ENCODE results near the gene IGLL1. TPM values are rescaled to one million over a fixed set of nuclear protein-coding genes. Genes with fewer than 3 reads are reported as not detected.

IGLL1 gene
- total and polyA plus RNA-seq, 2 donors (not counting 1 experiment from before 2014, with no cell fraction given) = not detected

DNA sequence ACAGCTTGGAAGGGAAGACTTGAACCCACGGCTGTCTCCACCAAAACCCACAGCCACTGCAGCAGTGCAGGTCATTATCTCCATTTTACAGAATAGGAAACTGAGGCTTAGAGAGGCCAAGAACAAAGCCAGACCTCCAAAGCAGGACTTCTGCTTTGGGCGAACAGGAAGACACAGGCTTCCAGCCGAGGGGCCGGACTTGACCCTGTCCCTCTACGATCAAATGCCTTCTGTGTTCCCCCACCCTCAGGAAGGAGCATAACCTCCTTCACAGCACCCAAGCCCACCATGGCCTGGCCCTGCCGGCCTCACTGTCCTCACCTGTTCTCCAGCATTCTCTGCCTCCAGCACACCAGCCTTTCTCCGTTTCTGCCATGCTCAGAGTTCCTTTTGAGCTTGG is 15.8 kb downstream of the IGLL1 start:
- Mint-ChIP-seq H3K4me1 (peaks cover 7% of the 10 kb centered on the region), H3K27me3 (peaks cover 38% of the 10 kb centered on the region), H3K4me3 (peak overlapping the region; percentile 26), H3K27ac (no peak overlapping the region), H3K9me3 (ENCODE audit: insufficient read depth) (no peaks in the 10 kb centered on the region)
- H3K27me3 ChIP-seq (replicated peaks in 1 of 4; ENCODE audit: control extremely low read depth in 1 of 4, control insufficient read depth in 3 of 4, insufficient read depth in 4 of 4, low read length in 3 of 4) = peaks cover 0 to 36% (median 13%) of the 10 kb centered on the region in 4 experiments
- H3K4me1 ChIP-seq (ENCODE audit: control insufficient read depth in 2 of 2, insufficient read depth in 2 of 2, low read length in 2 of 2) = peaks cover 8 to 10% of the 10 kb centered on the region in 2 donors
- TF ChIP-seq EZH2 (IDR thresholded peaks at IDR 0.05; ENCODE audit: borderline replicate concordance, insufficient read depth, low read depth, low read length, poor library complexity, severe bottlenecking) = no peak
- TF ChIP-seq, protein P1, sequence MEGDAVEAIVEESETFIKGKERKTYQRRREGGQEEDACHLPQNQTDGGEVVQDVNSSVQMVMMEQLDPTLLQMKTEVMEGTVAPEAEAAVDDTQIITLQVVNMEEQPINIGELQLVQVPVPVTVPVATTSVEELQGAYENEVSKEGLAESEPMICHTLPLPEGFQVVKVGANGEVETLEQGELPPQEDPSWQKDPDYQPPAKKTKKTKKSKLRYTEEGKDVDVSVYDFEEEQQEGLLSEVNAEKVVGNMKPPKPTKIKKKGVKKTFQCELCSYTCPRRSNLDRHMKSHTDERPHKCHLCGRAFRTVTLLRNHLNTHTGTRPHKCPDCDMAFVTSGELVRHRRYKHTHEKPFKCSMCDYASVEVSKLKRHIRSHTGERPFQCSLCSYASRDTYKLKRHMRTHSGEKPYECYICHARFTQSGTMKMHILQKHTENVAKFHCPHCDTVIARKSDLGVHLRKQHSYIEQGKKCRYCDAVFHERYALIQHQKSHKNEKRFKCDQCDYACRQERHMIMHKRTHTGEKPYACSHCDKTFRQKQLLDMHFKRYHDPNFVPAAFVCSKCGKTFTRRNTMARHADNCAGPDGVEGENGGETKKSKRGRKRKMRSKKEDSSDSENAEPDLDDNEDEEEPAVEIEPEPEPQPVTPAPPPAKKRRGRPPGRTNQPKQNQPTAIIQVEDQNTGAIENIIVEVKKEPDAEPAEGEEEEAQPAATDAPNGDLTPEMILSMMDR (IDR thresholded peaks at IDR 0.05) = no peak
- intact Hi-C loops (cut with micrococcal nuclease) = no loop called here
- no peak overlapping the region for H3K4me3 ChIP-seq (ENCODE audit: control extremely low read depth in 1 of 5, extremely low read depth in 1 of 5, insufficient read depth in 1 of 5, low read depth in 2 of 5, low read length in 4 of 5)
- WGBS (ENCODE audit: insufficient coverage) = 52% methylated on average over 7 of the region's 7 CpGs
- H3K79me2 ChIP-seq (ENCODE audit: control insufficient read depth, insufficient read depth, low read length) = no peaks in the 10 kb centered on the region
- no peak overlapping the region for H3K27ac ChIP-seq (ENCODE audit: low read length in 2 of 2)
- H3K9me3 ChIP-seq (ENCODE audit: control extremely low read depth in 1 of 3, control insufficient read depth in 2 of 3, insufficient read depth in 1 of 3, low read length in 2 of 3) = peaks cover 0 to 11% (median 0%) of the 10 kb centered on the region in 3 donors
- no peak overlapping the region for H2AFZ ChIP-seq (ENCODE audit: insufficient read depth, low read depth, low read length, poor library complexity, severe bottlenecking)
- ChIA-PET CTCF (interaction anchor here (1.7 kb wide), 1 partner anchor 27 kb away, joined by 6 read pairs; no protein-coding TSS in a partner anchor), POLR2A (no interaction called here)
- H3K9ac ChIP-seq (ENCODE audit: low read length) = no peak overlapping the region
- H3K36me3 ChIP-seq (replicated peaks in 1 of 2; ENCODE audit: control extremely low read depth in 1 of 2, control insufficient read depth in 1 of 2, extremely low read depth in 1 of 2, insufficient read depth in 2 of 2, low read length in 1 of 2) = no peaks in the 10 kb centered on the region
- no peaks in the 10 kb centered on the region for H4K20me1 ChIP-seq (ENCODE audit: control insufficient read depth, insufficient read depth, low read length, poor library complexity, severe bottlenecking)
- H3K4me2 ChIP-seq (replicated peaks; ENCODE audit: low read depth, low read length, poor library complexity, severe bottlenecking) = no peak overlapping the region
- no peak for DNase-seq
- no peak for ATAC-seq (ENCODE audit: low read depth)

- peaks cover 0 to 36% (median 13%) of the 10 kb centered on the region in 4 experiments for H3K27me3 ChIP-seq (replicated peaks in 1 of 4; ENCODE audit: control extremely low read depth in 1 of 4, control insufficient read depth in 3 of 4, insufficient read depth in 4 of 4, low read length in 3 of 4)
- Mint-ChIP-seq H3K9me3 (ENCODE audit: insufficient read depth) (no peaks in the 10 kb centered on the region), H3K4me3 (no peak overlapping the region), H3K4me1 (peaks cover 7% of the 10 kb centered on the region), H3K27ac (no peak overlapping the region), H3K27me3 (peaks cover 44% of the 10 kb centered on the region)
- H4K20me1 ChIP-seq (ENCODE audit: control insufficient read depth, insufficient read depth, low read length, poor library complexity, severe bottlenecking) = no peaks in the 10 kb centered on the region
- H3K4me3 ChIP-seq (ENCODE audit: control extremely low read depth in 1 of 5, extremely low read depth in 1 of 5, insufficient read depth in 1 of 5, low read depth in 2 of 5, low read length in 4 of 5) = no peak overlapping the region
- CTCF ChIA-PET = interaction anchor here (1.7 kb wide), 1 partner anchor 28 kb away, joined by 6 read pairs; no protein-coding TSS in a partner anchor
- no peaks in the 10 kb centered on the region for H3K36me3 ChIP-seq (replicated peaks in 1 of 2; ENCODE audit: control extremely low read depth in 1 of 2, control insufficient read depth in 1 of 2, extremely low read depth in 1 of 2, insufficient read depth in 2 of 2, low read length in 1 of 2)
- H3K4me1 ChIP-seq (ENCODE audit: control insufficient read depth in 2 of 2, insufficient read depth in 2 of 2, low read length in 2 of 2) = peaks cover 8 to 10% of the 10 kb centered on the region in 2 donors
- 71% methylated on average over 8 of the region's 9 CpGs for WGBS (ENCODE audit: insufficient coverage)
- no peak overlapping the region for H3K4me2 ChIP-seq (replicated peaks; ENCODE audit: low read depth, low read length, poor library complexity, severe bottlenecking)
- no peak overlapping the region for H3K27ac ChIP-seq (ENCODE audit: low read length in 2 of 2)
- H3K9me3 ChIP-seq (ENCODE audit: control extremely low read depth in 1 of 3, control insufficient read depth in 2 of 3, insufficient read depth in 1 of 3, low read length in 2 of 3) = peaks cover 0 to 11% (median 0%) of the 10 kb centered on the region in 3 donors
- intact Hi-C loops (cut with micrococcal nuclease) = no loop called here
- POLR2A ChIA-PET = interaction anchor here (0.7 kb wide), 1 partner anchor 854 kb away, joined by 6 read pairs; no protein-coding TSS in a partner anchor
- TF ChIP-seq, protein P1 (IDR thresholded peaks at IDR 0.05) = no peak
- TF ChIP-seq EZH2 (IDR thresholded peaks at IDR 0.05; ENCODE audit: borderline replicate concordance, insufficient read depth, low read depth, low read length, poor library complexity, severe bottlenecking) = no peak
- no peaks in the 10 kb centered on the region for H3K79me2 ChIP-seq (ENCODE audit: control insufficient read depth, insufficient read depth, low read length)
- DNase-seq (no peak), ATAC-seq (ENCODE audit: low read depth) (no peak)
- no peak overlapping the region for H2AFZ ChIP-seq (ENCODE audit: insufficient read depth, low read depth, low read length, poor library complexity, severe bottlenecking)
- H3K9ac ChIP-seq (ENCODE audit: low read length) = no peak overlapping the region
Measured at GRCh38 chr22:23563111-23563510, 17.0 kb downstream of the IGLL1 start.

Measured in B cell (primary cell).